A673 (cell line): ENCODE measurements around the gene DMD.

Source experiments
- EZH2 ChIP-seq: fragments of 200-600 bp; sonication (generic); IDR thresholded peaks from 2 replicates; pipeline ENCODE4 v1.6.1; 2017; ENCODE audit warnings: borderline replicate concordance, low read depth, mild to moderate bottlenecking, mixed read lengths, antibody characterized with exemption, low read length; ENCODE audit not compliant: poor library complexity, severe bottlenecking
- TF ChIP-seq, protein P1 (sequence below): fragments of 300-800, 200-600 bp; sonication (generic); conservative IDR thresholded peaks from 2 replicates; pipeline ENCODE4 v1.5.1; 2017; ENCODE audit warnings: low read depth, mild to moderate bottlenecking, antibody characterized with exemption, low read length, moderate library complexity, mixed read lengths

DNA sequence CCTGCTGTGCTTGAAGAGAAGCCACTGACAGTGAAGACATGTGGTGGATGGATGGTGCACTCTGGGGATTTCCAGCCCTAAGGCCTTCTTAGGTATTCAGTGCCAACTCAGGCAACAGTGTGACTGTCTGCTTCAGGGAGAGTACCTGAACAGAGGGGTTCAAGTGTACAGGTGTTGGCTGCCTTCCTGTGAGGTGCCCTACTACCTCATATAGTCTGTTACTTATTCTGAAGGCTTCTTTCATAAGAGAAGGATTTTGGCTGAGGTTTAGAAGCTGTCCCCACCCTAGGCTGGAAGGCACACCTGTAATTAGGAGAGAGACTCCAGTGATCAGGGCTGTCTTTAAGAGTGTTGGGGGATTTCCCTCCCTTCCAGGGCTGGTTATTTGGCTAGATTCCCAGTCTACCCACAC lies 2141.3 kb downstream of the DMD start:
- TF ChIP-seq, protein P1, sequence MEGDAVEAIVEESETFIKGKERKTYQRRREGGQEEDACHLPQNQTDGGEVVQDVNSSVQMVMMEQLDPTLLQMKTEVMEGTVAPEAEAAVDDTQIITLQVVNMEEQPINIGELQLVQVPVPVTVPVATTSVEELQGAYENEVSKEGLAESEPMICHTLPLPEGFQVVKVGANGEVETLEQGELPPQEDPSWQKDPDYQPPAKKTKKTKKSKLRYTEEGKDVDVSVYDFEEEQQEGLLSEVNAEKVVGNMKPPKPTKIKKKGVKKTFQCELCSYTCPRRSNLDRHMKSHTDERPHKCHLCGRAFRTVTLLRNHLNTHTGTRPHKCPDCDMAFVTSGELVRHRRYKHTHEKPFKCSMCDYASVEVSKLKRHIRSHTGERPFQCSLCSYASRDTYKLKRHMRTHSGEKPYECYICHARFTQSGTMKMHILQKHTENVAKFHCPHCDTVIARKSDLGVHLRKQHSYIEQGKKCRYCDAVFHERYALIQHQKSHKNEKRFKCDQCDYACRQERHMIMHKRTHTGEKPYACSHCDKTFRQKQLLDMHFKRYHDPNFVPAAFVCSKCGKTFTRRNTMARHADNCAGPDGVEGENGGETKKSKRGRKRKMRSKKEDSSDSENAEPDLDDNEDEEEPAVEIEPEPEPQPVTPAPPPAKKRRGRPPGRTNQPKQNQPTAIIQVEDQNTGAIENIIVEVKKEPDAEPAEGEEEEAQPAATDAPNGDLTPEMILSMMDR, result no peak
- TF ChIP-seq EZH2, result no peak
